ENCODE measurements around the gene PGAP2.

PGAP2 gene

GRCh38 chr11:3840004-3840869, 31.9 kb downstream of the PGAP2 start:
- peaks cover 27 to 39% of the 10 kb centered on the region in 2 donors for H3K4me1 ChIP-seq (ENCODE audit: control insufficient read depth in 2 of 2, insufficient read depth in 2 of 2, low read length in 2 of 2)
- H3K27me3 ChIP-seq (ENCODE audit: control insufficient read depth in 2 of 2, insufficient read depth in 2 of 2, low read length in 2 of 2) = no peaks in the 10 kb centered on the region
- H3K4me3 ChIP-seq (ENCODE audit: low read length in 2 of 2) = peak overlapping the region; percentile 86 to 88
- H3K9ac ChIP-seq (ENCODE audit: low read depth in 1 of 2, low read length in 2 of 2) = peak overlapping the region; percentile 85 to 89
- no peaks in the 10 kb centered on the region for H3K9me3 ChIP-seq (ENCODE audit: control insufficient read depth in 2 of 2, low read length in 2 of 2)
- H3K27ac ChIP-seq (ENCODE audit: low read depth in 2 of 2, low read length in 2 of 2) = peak overlapping the region; percentile 96 to 98
- H3K36me3 ChIP-seq (ENCODE audit: control insufficient read depth in 2 of 2, insufficient read depth in 2 of 2, low read length in 2 of 2) = no peaks in the 10 kb centered on the region

GRCh38 chr11:3840870-3841425, 32.6 kb downstream of the PGAP2 start, which contains the start of gene RHOG:
Gene RHOG (minus strand): TSS chr11:3840959. CDS start chr11:3828138, 12,821 bp downstream.
- H3K9me3 ChIP-seq (ENCODE audit: control insufficient read depth in 2 of 2, low read length in 2 of 2) = no peaks in the 10 kb centered on the region
- peak within 1 kb of the TSS; percentile 85 to 89 for H3K9ac ChIP-seq (ENCODE audit: low read depth in 1 of 2, low read length in 2 of 2)
- no peaks in the 10 kb centered on the region for H3K36me3 ChIP-seq (ENCODE audit: control insufficient read depth in 2 of 2, insufficient read depth in 2 of 2, low read length in 2 of 2)
- peaks cover 21 to 35% of the 10 kb centered on the region in 2 donors for H3K4me1 ChIP-seq (ENCODE audit: control insufficient read depth in 2 of 2, insufficient read depth in 2 of 2, low read length in 2 of 2)
- H3K4me3 ChIP-seq (ENCODE audit: low read length in 2 of 2) = peak within 1 kb of the TSS; percentile 86 to 88
- no peaks in the 10 kb centered on the region for H3K27me3 ChIP-seq (ENCODE audit: control insufficient read depth in 2 of 2, insufficient read depth in 2 of 2, low read length in 2 of 2)
- peak within 1 kb of the TSS; percentile 96 to 98 for H3K27ac ChIP-seq (ENCODE audit: low read depth in 2 of 2, low read length in 2 of 2)

GRCh38 chr11:3841426-3842350, 33.3 kb downstream of the PGAP2 start:
- Histone ChIP-seq H3K27ac (ENCODE audit: low read depth in 2 of 2, low read length in 2 of 2) (peak overlapping the region; percentile 96 to 98), H3K4me1 (ENCODE audit: control insufficient read depth in 2 of 2, insufficient read depth in 2 of 2, low read length in 2 of 2) (peaks cover 17 to 30% of the 10 kb centered on the region in 2 donors), H3K4me3 (ENCODE audit: low read length in 2 of 2) (peak overlapping the region; percentile 69 to 74), H3K9ac (ENCODE audit: low read depth in 1 of 2, low read length in 2 of 2) (peak overlapping the region; percentile 52 to 82), H3K27me3 (ENCODE audit: control insufficient read depth in 2 of 2, insufficient read depth in 2 of 2, low read length in 2 of 2) (no peaks in the 10 kb centered on the region), H3K36me3 (ENCODE audit: control insufficient read depth in 2 of 2, insufficient read depth in 2 of 2, low read length in 2 of 2) (no peaks in the 10 kb centered on the region), H3K9me3 (ENCODE audit: control insufficient read depth in 2 of 2, low read length in 2 of 2) (no peaks in the 10 kb centered on the region)

GRCh38 chr11:3843326-3843725, 35.0 kb downstream of the PGAP2 start:
- H3K36me3 ChIP-seq (ENCODE audit: control insufficient read depth in 2 of 2, insufficient read depth in 2 of 2, low read length in 2 of 2) = no peaks in the 10 kb centered on the region
- no peak overlapping the region for H3K4me3 ChIP-seq (ENCODE audit: low read length in 2 of 2)
- H3K9ac ChIP-seq (ENCODE audit: low read depth in 1 of 2, low read length in 2 of 2) = no peak overlapping the region
- H3K27ac ChIP-seq (ENCODE audit: low read depth in 2 of 2, low read length in 2 of 2) = no peak overlapping the region
- peaks cover 3 to 25% of the 10 kb centered on the region in 2 donors for H3K4me1 ChIP-seq (ENCODE audit: control insufficient read depth in 2 of 2, insufficient read depth in 2 of 2, low read length in 2 of 2)
- no peaks in the 10 kb centered on the region for H3K9me3 ChIP-seq (ENCODE audit: control insufficient read depth in 2 of 2, low read length in 2 of 2)
- no peaks in the 10 kb centered on the region for H3K27me3 ChIP-seq (ENCODE audit: control insufficient read depth in 2 of 2, insufficient read depth in 2 of 2, low read length in 2 of 2)

DNA sequence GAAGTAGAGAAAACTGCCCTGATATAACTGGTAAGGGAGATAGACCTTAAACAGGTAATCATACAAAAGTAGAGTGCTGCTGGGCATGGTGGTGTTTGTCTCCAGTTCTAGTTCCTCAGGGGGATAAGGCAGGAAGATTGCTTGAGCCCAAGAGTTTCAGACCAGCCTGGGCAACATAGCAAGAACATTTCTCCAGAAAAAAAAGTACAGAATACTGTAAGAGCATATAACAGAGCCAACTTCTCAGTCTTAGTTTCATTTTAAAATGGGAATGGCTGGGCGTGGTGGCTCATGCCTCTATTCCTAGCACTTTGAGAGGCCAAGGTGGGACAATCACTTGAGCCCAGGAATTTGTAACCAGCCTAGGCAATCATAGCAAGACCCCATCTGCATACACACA, 36.9 kb downstream of the PGAP2 start:
- H3K9ac ChIP-seq (ENCODE audit: low read depth in 1 of 2, low read length in 2 of 2) = no peak overlapping the region
- H3K9me3 ChIP-seq (ENCODE audit: control insufficient read depth in 2 of 2, low read length in 2 of 2) = no peaks in the 10 kb centered on the region
- peaks cover 0 to 8% of the 10 kb centered on the region in 2 donors for H3K4me1 ChIP-seq (ENCODE audit: control insufficient read depth in 2 of 2, insufficient read depth in 2 of 2, low read length in 2 of 2)
- H3K36me3 ChIP-seq (ENCODE audit: control insufficient read depth in 2 of 2, insufficient read depth in 2 of 2, low read length in 2 of 2) = no peaks in the 10 kb centered on the region
- H3K4me3 ChIP-seq (ENCODE audit: low read length in 2 of 2) = no peak overlapping the region
- H3K27me3 ChIP-seq (ENCODE audit: control insufficient read depth in 2 of 2, insufficient read depth in 2 of 2, low read length in 2 of 2) = no peaks in the 10 kb centered on the region
- no peak overlapping the region for H3K27ac ChIP-seq (ENCODE audit: low read depth in 2 of 2, low read length in 2 of 2)

DNA sequence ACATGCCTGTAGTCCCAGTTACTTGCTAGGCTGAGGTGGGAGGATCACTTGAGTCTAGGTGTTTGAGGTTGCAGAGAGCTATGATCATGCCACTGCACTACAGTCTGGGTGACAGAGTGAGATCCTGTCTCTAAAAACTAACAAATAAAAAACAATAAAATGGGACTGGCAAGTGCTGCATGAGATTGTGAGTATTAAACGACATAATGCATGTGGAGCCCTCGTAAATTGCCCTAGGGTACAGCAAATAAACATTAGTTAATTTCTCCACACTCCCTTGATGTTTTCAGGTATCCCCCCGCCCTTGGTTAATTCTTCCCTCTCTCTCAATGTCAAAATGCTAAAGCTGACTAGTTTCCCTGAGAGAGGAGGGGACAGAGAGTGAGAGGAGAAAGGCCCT, 37.3 kb downstream of the PGAP2 start:
- Histone ChIP-seq H3K36me3 (ENCODE audit: control insufficient read depth in 2 of 2, insufficient read depth in 2 of 2, low read length in 2 of 2) (no peaks in the 10 kb centered on the region), H3K27me3 (ENCODE audit: control insufficient read depth in 2 of 2, insufficient read depth in 2 of 2, low read length in 2 of 2) (no peaks in the 10 kb centered on the region), H3K9me3 (ENCODE audit: control insufficient read depth in 2 of 2, low read length in 2 of 2) (no peaks in the 10 kb centered on the region), H3K27ac (ENCODE audit: low read depth in 2 of 2, low read length in 2 of 2) (no peak overlapping the region), H3K4me3 (ENCODE audit: low read length in 2 of 2) (no peak overlapping the region), H3K9ac (ENCODE audit: low read depth in 1 of 2, low read length in 2 of 2) (no peak overlapping the region), H3K4me1 (ENCODE audit: control insufficient read depth in 2 of 2, insufficient read depth in 2 of 2, low read length in 2 of 2) (peaks cover 0 to 8% of the 10 kb centered on the region in 2 donors)

GRCh38 chr11:3849297-3849874, 41.0 kb downstream of the PGAP2 start:
- H3K4me1 ChIP-seq (ENCODE audit: control insufficient read depth in 2 of 2, insufficient read depth in 2 of 2, low read length in 2 of 2) = peaks cover 6 to 9% of the 10 kb centered on the region in 2 donors
- H3K27me3 ChIP-seq (ENCODE audit: control insufficient read depth in 2 of 2, insufficient read depth in 2 of 2, low read length in 2 of 2) = no peaks in the 10 kb centered on the region

GRCh38 chr11:3853545-3853842, 45.1 kb downstream of the PGAP2 start:
- H3K27ac ChIP-seq (ENCODE audit: low read depth in 2 of 2, low read length in 2 of 2) = peak overlapping the region; percentile 81 to 96
- no peaks in the 10 kb centered on the region for H3K36me3 ChIP-seq (ENCODE audit: control insufficient read depth in 2 of 2, insufficient read depth in 2 of 2, low read length in 2 of 2)
- H3K9me3 ChIP-seq (ENCODE audit: control insufficient read depth in 2 of 2, low read length in 2 of 2) = no peaks in the 10 kb centered on the region
- no peak overlapping the region for H3K4me3 ChIP-seq (ENCODE audit: low read length in 2 of 2)
- H3K9ac ChIP-seq (ENCODE audit: low read depth in 1 of 2, low read length in 2 of 2) = peak overlapping the region in 1 of 2 donors; percentile 70
- peaks cover 18 to 32% of the 10 kb centered on the region in 2 donors for H3K4me1 ChIP-seq (ENCODE audit: control insufficient read depth in 2 of 2, insufficient read depth in 2 of 2, low read length in 2 of 2)
- no peaks in the 10 kb centered on the region for H3K27me3 ChIP-seq (ENCODE audit: control insufficient read depth in 2 of 2, insufficient read depth in 2 of 2, low read length in 2 of 2)

More at GRCh38 chr11:3849297-3849874, 41.0 kb downstream of the PGAP2 start:
- Histone ChIP-seq H3K27ac (ENCODE audit: low read depth in 2 of 2, low read length in 2 of 2) (no peak overlapping the region), H3K4me3 (ENCODE audit: low read length in 2 of 2) (no peak overlapping the region), H3K36me3 (ENCODE audit: control insufficient read depth in 2 of 2, insufficient read depth in 2 of 2, low read length in 2 of 2) (no peaks in the 10 kb centered on the region), H3K9me3 (ENCODE audit: control insufficient read depth in 2 of 2, low read length in 2 of 2) (no peaks in the 10 kb centered on the region), H3K9ac (ENCODE audit: low read depth in 1 of 2, low read length in 2 of 2) (no peak overlapping the region)

DNA sequence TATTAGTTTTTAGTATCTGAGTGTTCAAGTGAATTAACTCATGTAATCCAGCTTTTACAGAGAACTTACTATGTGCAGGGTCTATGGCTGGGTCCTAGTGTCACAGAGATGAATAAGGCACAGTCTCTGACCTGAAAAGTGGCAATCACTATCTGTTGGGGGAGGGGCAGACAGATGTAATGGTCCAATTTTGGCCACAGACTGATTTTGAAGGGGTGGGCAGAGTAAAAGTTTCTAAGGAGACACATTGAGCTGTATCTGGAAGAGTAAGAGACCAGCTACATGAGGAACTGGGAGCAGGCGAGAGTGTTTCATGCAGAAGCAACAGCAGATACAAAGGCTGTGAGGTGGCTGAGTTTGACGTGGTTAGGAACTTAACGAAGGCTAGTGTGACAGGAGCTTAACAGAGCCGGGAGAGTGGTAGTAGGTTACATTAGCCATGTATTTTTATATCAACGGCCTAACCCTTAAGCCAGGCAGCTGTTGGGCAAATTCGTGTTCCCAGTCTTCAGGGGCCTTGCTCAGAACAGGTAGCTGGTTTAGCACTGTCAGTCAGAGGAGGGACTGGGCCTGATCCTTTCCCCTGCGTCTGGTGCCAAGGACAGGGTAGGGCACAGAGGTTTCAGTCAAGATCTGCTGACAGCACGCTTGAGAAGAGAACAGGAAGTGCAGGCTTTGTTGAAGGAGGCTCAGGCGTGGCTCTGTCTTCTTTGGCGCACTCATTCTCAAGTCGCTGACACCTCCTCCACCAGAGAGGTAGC, 45.7 kb downstream of the PGAP2 start:
- peaks cover 24 to 38% of the 10 kb centered on the region in 2 donors for H3K4me1 ChIP-seq (ENCODE audit: control insufficient read depth in 2 of 2, insufficient read depth in 2 of 2, low read length in 2 of 2)
- H3K36me3 ChIP-seq (ENCODE audit: control insufficient read depth in 2 of 2, insufficient read depth in 2 of 2, low read length in 2 of 2) = no peaks in the 10 kb centered on the region
- peak overlapping the region; percentile 88 for H3K4me3 ChIP-seq (ENCODE audit: low read length in 2 of 2)
- H3K9me3 ChIP-seq (ENCODE audit: control insufficient read depth in 2 of 2, low read length in 2 of 2) = no peaks in the 10 kb centered on the region
- H3K9ac ChIP-seq (ENCODE audit: low read depth in 1 of 2, low read length in 2 of 2) = peak overlapping the region; percentile 62 to 70
- H3K27me3 ChIP-seq (ENCODE audit: control insufficient read depth in 2 of 2, insufficient read depth in 2 of 2, low read length in 2 of 2) = no peaks in the 10 kb centered on the region
- H3K27ac ChIP-seq (ENCODE audit: low read depth in 2 of 2, low read length in 2 of 2) = peak overlapping the region; percentile 81 to 96

Measured in mucosa of rectum (tissue), 2 donors.